GM23338 (cell line): ENCODE results near the gene ELOVL6. TPM values are rescaled to one million over a fixed set of nuclear protein-coding genes. Genes with fewer than 3 reads are reported as not detected.

Source experiments
- ATAC-seq: fragments of 200-7000 bp; cut with Tn5 transposase; 3 replicates; pipeline ENCODE4 v1.9.1; 2020
- DNase-seq: peaks from one replicate; pipeline ENCODE4 v3.0.0-alpha.2; 2015; ENCODE audit warnings: low spot score
- H2AFZ ChIP-seq: fragments of 200-600 bp; sonication (generic); 2 replicates; pipeline ENCODE4 v1.8.0; 2016; ENCODE audit warnings: antibody characterized with exemption, mild to moderate bottlenecking, moderate library complexity
- H3F3A ChIP-seq: fragments of 200-600 bp; sonication (generic); replicated peaks from 2 replicates; pipeline ENCODE4 v1.8.0; 2017; ENCODE audit warnings: antibody characterized with exemption, mixed run types, low read depth
- H3K27ac ChIP-seq: fragments of 200-600 bp; sonication (generic); 2 replicates; pipeline ENCODE4 v1.6.1; 2016; ENCODE audit warnings: low read depth
- H3K27me3 ChIP-seq: fragments of 200-600 bp; sonication (generic); 2 replicates; pipeline ENCODE4 v1.8.0; 2016; ENCODE audit warnings: mild to moderate bottlenecking, mixed run types, moderate library complexity; ENCODE audit not compliant: insufficient read depth
- H3K36me3 ChIP-seq: fragments of 200-600 bp; sonication (generic); 2 replicates; pipeline ENCODE4 v1.8.0; 2016; ENCODE audit warnings: mild to moderate bottlenecking; ENCODE audit not compliant: insufficient read depth
- H3K4me1 ChIP-seq: fragments of 200-600 bp; sonication (generic); 2 replicates; pipeline ENCODE4 v1.8.0; 2016; ENCODE audit warnings: mild to moderate bottlenecking, moderate library complexity; ENCODE audit not compliant: insufficient read depth
- H3K4me2 ChIP-seq: fragments of 200-600 bp; sonication (generic); 2 replicates; pipeline ENCODE4 v1.7.1; 2017; ENCODE audit warnings: mixed run types
- H3K4me3 ChIP-seq: fragments of 200-600 bp; sonication (generic); 2 replicates; pipeline ENCODE4 v1.6.1; 2016; ENCODE audit warnings: mixed run types
- H3K79me2 ChIP-seq: fragments of 200-600 bp; sonication (generic); replicated peaks from 2 replicates; pipeline ENCODE4 v1.8.0; 2017; ENCODE audit warnings: mild to moderate bottlenecking; ENCODE audit not compliant: insufficient read depth
- H3K9me2 ChIP-seq: fragments of 200-600 bp; sonication (generic); 2 replicates; pipeline ENCODE4 v1.8.0; 2017; ENCODE audit not compliant: insufficient read depth
- H4K20me1 ChIP-seq: fragments of 200-600 bp; sonication (generic); replicated peaks from 2 replicates; pipeline ENCODE4 v1.8.0; 2017; ENCODE audit warnings: mild to moderate bottlenecking; ENCODE audit not compliant: insufficient read depth
- H3K27ac Mint-ChIP-seq: 2 replicates; pipeline ENCODE4 v1.8.0; 2020; ENCODE audit warnings: inconsistent platforms, mild to moderate bottlenecking, moderate library complexity, mixed read lengths
- H3K27me3 Mint-ChIP-seq: 3 replicates; pipeline ENCODE4 v1.8.0; 2022; ENCODE audit warnings: low read depth, mild to moderate bottlenecking, moderate library complexity, mixed read lengths, inconsistent platforms; ENCODE audit not compliant: insufficient read depth, poor library complexity
- H3K36me3 Mint-ChIP-seq: 3 replicates; pipeline ENCODE4 v1.8.0; 2021; ENCODE audit warnings: low read depth, mild to moderate bottlenecking, inconsistent platforms, moderate library complexity, mixed read lengths
- H3K4me1 Mint-ChIP-seq: 3 replicates; pipeline ENCODE4 v1.8.0; 2020; ENCODE audit warnings: mild to moderate bottlenecking, inconsistent platforms, mixed read lengths
- H3K4me3 Mint-ChIP-seq: 3 replicates; pipeline ENCODE4 v1.8.0; 2021; ENCODE audit warnings: moderate library complexity, mild to moderate bottlenecking, inconsistent platforms, mixed read lengths
- H3K9me3 Mint-ChIP-seq: 3 replicates; pipeline ENCODE4 v1.8.0; 2020; ENCODE audit warnings: moderate library complexity, mild to moderate bottlenecking, inconsistent platforms, mixed read lengths
- CREB1 ChIP-seq: fragments of 250-450 bp; sonication (Bioruptor Pico); IDR thresholded peaks from 2 replicates; pipeline ENCODE4 v1.5.0; 2020; ENCODE audit warnings: low read depth, mild to moderate bottlenecking, moderate library complexity
- EZH2 ChIP-seq: fragments of 200-600 bp; sonication (generic); IDR thresholded peaks from one replicate; pipeline ENCODE4 v1.8.0; 2017; ENCODE audit warnings: antibody characterized with exemption, mild to moderate bottlenecking, low read depth; ENCODE audit not compliant: unreplicated experiment
- EZH2phosphoT487 ChIP-seq: fragments of 200-600 bp; sonication (generic); IDR thresholded peaks from one replicate; pipeline ENCODE4 v1.8.1; 2018; ENCODE audit warnings: antibody characterized with exemption; ENCODE audit not compliant: unreplicated experiment
- NANOG ChIP-seq: IDR thresholded peaks from 2 replicates; pipeline ENCODE4 v1.6.1; 2016; ENCODE audit warnings: antibody characterized with exemption, borderline replicate concordance
- POLR2AphosphoS5 ChIP-seq: IDR thresholded peaks from 2 replicates; pipeline ENCODE4 v1.6.1; 2016; ENCODE audit warnings: antibody characterized with exemption, low read depth
- STAT1 ChIP-seq: IDR thresholded peaks from one replicate; pipeline ENCODE4 v1.6.1; 2016; ENCODE audit warnings: antibody characterized with exemption; ENCODE audit not compliant: unreplicated experiment
- ZNF114 ChIP-seq: fragments of 250-450 bp; sonication (Bioruptor Pico); IDR thresholded peaks from 2 replicates; pipeline ENCODE4 v1.5.0; 2020; ENCODE audit warnings: mild to moderate bottlenecking, moderate library complexity
- ZNF331 ChIP-seq: fragments of 250-450 bp; sonication (Bioruptor Pico); IDR thresholded peaks from 2 replicates; pipeline ENCODE4 v1.5.0; 2020; ENCODE audit warnings: low read depth, mild to moderate bottlenecking, moderate library complexity
- ZNF462 ChIP-seq: fragments of 250-450 bp; sonication (Bioruptor Pico); IDR thresholded peaks from 2 replicates; pipeline ENCODE4 v1.5.0; 2020; ENCODE audit warnings: mild to moderate bottlenecking, moderate library complexity
- polyA plus RNA-seq: library from polyadenylated mRNA; unstranded; fragments of >200 nt; fragmentation: Nextera tagmentation; extraction: Ambion mirVana; gene quantifications from 2 replicates; pipeline ENCODE4 v1.2.1, GENCODE V29; 2016
- total RNA-seq: library from RNA; depleted of rRNA; stranded (reverse); fragments of >200 nt; shearing (Covaris generic); gene quantifications from 2 replicates; pipeline ENCODE4 v1.2.3, GENCODE V29; 2014
- TF ChIP-seq, protein P1 (sequence below): IDR thresholded peaks from one replicate; pipeline ENCODE4 v1.6.1; 2018; ENCODE audit warnings: antibody characterized with exemption; ENCODE audit not compliant: unreplicated experiment

ELOVL6 gene
- total and polyA plus RNA-seq, 2 experiments from 2014 or later = 82.7 to 89.5 TPM

- TF ChIP-seq, protein P1, sequence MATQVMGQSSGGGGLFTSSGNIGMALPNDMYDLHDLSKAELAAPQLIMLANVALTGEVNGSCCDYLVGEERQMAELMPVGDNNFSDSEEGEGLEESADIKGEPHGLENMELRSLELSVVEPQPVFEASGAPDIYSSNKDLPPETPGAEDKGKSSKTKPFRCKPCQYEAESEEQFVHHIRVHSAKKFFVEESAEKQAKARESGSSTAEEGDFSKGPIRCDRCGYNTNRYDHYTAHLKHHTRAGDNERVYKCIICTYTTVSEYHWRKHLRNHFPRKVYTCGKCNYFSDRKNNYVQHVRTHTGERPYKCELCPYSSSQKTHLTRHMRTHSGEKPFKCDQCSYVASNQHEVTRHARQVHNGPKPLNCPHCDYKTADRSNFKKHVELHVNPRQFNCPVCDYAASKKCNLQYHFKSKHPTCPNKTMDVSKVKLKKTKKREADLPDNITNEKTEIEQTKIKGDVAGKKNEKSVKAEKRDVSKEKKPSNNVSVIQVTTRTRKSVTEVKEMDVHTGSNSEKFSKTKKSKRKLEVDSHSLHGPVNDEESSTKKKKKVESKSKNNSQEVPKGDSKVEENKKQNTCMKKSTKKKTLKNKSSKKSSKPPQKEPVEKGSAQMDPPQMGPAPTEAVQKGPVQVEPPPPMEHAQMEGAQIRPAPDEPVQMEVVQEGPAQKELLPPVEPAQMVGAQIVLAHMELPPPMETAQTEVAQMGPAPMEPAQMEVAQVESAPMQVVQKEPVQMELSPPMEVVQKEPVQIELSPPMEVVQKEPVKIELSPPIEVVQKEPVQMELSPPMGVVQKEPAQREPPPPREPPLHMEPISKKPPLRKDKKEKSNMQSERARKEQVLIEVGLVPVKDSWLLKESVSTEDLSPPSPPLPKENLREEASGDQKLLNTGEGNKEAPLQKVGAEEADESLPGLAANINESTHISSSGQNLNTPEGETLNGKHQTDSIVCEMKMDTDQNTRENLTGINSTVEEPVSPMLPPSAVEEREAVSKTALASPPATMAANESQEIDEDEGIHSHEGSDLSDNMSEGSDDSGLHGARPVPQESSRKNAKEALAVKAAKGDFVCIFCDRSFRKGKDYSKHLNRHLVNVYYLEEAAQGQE = no peak
Measured at GRCh38 chr4:110172972-110173371, 25.4 kb downstream of the ELOVL6 start (continued).

- H3K4me2 ChIP-seq = no peak overlapping the region
- H3K27ac ChIP-seq = no peak overlapping the region
- H3K27ac Mint-ChIP-seq = no peak overlapping the region
- no peaks in the 10 kb centered on the region for H3K4me1 ChIP-seq
- no peaks in the 10 kb centered on the region; the same call in 2 of the 3 replicates for H3K4me1 Mint-ChIP-seq
- no peaks in the 10 kb centered on the region for H3K27me3 ChIP-seq
- no peak overlapping the region for H3K4me3 ChIP-seq
- no peak overlapping the region for H2AFZ ChIP-seq
- no peaks in the 10 kb centered on the region for H3K9me2 ChIP-seq
- H3K79me2 ChIP-seq = peaks cover 87% of the 10 kb centered on the region
- no peaks in the 10 kb centered on the region for H3F3A ChIP-seq
- peaks cover 36% of the 10 kb centered on the region for H3K36me3 Mint-ChIP-seq
- no peak overlapping the region for H3K4me3 Mint-ChIP-seq
- H3K9me3 Mint-ChIP-seq = no peaks in the 10 kb centered on the region
- DNase-seq (no peak), ATAC-seq (no peak)
- H4K20me1 ChIP-seq = peaks cover 24% of the 10 kb centered on the region
- no peaks in the 10 kb centered on the region for H3K27me3 Mint-ChIP-seq
- peaks cover 7% of the 10 kb centered on the region; the same call in 1 of the 2 replicates for H3K36me3 ChIP-seq
- TF ChIP-seq, protein P1 = no peak
- TF ChIP-seq EZH2 (no peak), CREB1 (CRISPR knock-in tag) (no peak), ZNF462 (CRISPR knock-in tag) (no peak), POLR2AphosphoS5 (no peak), STAT1 (no peak), ZNF114 (CRISPR knock-in tag) (no peak), NANOG (no peak), ZNF331 (CRISPR knock-in tag) (no peak), EZH2phosphoT487 (no peak)
Measured at GRCh38 chr4:110171971-110172370, 26.4 kb downstream of the ELOVL6 start.
